ENCODE measurements around the gene PCP2. TPM values are rescaled to one million over a fixed set of nuclear protein-coding genes. Genes with fewer than 3 reads are reported as not detected.
"Not testable (repeated sequence)": the region's sequence is repeated elsewhere in the genome, so short reads cannot be mapped to it uniquely, and the experiment has no call there.

The PCP2 gene
- total RNA-seq, 2 experiments from 2014 or later: not detected

DNA sequence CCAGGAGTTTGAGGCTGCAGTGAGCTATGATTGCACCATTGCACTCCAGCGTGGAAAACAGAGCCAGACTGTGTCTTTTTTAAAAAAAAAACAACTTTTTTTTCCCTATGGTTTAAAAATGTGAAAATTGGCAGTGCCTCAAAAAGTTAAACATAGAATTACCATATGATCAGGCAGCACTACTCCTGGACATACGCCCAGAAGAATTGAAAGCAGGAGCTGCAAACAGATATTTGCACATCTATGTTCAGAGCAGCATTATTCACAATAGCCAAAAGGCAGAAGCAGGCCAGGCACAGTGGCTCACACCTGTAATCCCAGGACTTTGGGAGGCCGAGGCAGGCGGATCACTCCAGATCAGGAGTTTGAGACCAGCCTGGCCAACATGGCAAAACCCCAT is 31.6 kb upstream of the PCP2 start:
- ChIA-PET CTCF (no interaction called here), POLR2A (no interaction called here)

GRCh38 chr19:7663706-7664105 is 30.2 kb upstream of the PCP2 start:
- ChIA-PET POLR2A (no interaction called here), CTCF (no interaction called here)

DNA sequence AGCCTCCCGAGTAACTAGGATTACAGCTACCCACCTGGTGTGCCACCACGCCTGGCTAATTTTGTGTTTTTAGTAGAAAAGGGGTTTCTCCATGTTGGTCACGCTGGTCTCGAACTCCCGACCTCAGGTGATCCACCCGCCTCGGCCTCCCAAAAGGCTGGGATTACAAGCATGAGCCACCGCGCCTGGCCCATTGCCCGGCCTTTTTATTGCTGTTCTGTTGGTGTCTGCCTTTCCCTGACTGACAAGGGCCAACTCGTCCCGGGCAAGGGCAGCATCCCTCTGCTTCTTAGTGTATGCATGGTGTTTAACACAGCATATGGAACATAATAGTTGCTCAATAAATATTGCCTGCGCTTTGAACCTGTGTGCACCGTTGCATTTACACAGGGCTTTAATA is 29.1 kb upstream of the PCP2 start:
- POLR2A ChIA-PET: no interaction called here
- CTCF ChIA-PET: interaction anchor here (1.0 kb wide), 1 partner anchor 94 kb away, joined by 3 read pairs; no protein-coding TSS in a partner anchor

- CTCF ChIA-PET: no interaction called here
- POLR2A ChIA-PET: no interaction called here
Measured at GRCh38 chr19:7661744-7662538, 28.4 kb upstream of the PCP2 start.

DNA sequence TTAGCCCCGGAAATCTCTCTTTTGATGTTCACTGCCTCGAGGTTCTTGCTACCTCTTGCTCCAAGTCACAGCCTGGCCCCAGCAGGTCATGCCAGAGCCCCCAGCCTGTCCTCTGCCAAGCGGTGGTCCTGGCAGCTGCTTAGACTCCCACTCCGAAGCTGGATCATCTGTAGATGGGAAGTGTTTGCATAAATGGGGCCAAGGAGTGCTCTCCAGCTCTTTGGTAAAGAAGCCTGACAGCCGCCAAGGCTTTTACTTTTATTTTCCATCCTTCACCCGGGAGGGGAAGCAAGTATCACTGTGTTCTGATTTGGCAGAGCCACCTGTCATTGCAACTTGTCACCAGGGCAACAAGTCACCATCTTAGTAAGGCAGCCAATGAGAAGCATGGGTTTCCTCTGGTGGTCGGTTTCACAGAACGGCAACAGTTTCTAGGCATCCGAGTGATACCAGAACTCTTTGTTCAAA is 24.7 kb upstream of the PCP2 start:
- ChIA-PET CTCF (no interaction called here), POLR2A (interaction anchor here (0.6 kb wide), 1 partner anchor 139 kb away, joined by 3 read pairs; no protein-coding TSS in a partner anchor)

GRCh38 chr19:7657131-7657751 is 23.7 kb upstream of the PCP2 start:
- CTCF ChIA-PET: interaction anchor here (0.7 kb wide), 1 partner anchor 20 kb away, joined by 3 read pairs; no protein-coding TSS in a partner anchor
- POLR2A ChIA-PET: no interaction called here

DNA sequence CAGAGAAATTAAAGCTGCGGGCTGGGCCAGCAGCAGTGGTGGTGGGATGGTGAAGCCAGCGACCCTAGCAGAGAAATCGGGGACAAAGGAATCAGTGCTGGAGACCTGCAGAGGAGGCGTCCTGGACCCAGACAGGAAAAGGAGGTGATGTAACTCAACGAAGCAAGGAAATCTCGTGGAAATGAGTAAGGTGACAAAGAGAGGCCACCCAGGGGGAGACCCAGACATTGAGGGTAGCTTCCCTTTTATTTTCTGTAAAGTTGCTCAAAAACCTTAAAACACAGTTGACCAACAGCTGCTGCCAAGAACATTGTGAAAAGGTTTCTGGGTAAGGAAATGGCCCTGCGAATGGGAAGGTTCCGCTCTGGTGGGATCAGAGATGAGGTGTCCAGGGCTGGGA is 22.1 kb upstream of the PCP2 start:
- ChIA-PET CTCF (interaction anchor here (0.6 to 2.4 kb wide), 2 partner anchors 25 to 308 kb away, joined by 3 to 8 read pairs; partner anchors contain the start of gene TRAPPC5), POLR2A (no interaction called here)

DNA sequence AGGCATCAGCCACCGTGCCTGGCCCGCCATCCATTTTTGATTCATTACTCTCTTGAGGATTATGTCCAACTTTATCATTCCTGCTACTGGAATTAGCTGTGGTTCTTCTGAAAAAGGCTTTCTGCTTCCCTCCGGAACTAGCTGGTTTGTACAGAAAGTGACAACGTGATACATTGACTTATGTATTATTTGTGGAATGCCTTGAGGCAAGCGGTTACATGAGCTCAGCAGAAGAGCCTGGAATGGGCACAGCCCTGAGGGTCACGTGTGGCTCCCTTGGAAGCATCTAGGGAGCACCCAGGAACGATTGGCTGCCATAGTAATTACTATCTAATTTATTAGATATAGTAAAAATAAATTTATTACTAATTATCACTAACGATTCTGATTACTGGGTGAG is 20.9 kb upstream of the PCP2 start:
- ChIA-PET CTCF (interaction anchor here (2.4 kb wide), 1 partner anchor 27 kb away, joined by 8 read pairs; the partner anchor contains the start of gene TRAPPC5), POLR2A (interaction anchor here (0.6 kb wide), 1 partner anchor 207 kb away, joined by 3 read pairs; no protein-coding TSS in a partner anchor)

DNA sequence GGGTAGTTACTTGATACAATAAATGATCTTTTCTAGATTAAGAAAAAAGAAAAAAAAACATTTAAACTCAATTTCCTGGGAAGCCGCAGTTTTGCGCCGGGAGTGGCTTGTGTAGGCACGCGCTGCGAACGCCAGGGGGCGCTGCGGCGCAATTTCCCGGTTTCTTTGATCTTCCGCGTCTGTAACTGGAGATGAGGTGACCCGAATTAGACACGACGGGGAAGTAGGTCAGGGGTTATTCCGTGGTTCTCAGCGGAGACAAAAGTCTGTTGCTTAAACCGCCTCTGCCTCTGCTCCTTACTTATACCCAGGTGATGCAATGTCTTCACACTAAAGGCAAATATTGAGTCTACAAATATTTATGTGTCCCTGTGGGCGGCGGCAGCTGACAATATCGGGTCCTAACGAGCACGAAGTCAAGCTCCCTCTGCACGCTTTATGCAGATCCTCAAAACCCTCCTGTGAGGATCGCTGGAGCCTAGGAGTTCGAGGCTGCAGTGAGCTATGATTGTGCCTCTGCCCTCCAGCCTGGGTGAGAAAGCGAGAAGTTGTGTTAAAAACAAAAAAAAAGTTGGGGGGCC is 18.6 kb upstream of the PCP2 start:
- CTCF ChIA-PET: interaction anchor here (0.5 to 2.2 kb wide), 16 partner anchors 9 to 291 kb away, joined by 3 to 11 read pairs (median 3); partner anchors contain the start of genes PET100, TRAPPC5 and XAB2

DNA sequence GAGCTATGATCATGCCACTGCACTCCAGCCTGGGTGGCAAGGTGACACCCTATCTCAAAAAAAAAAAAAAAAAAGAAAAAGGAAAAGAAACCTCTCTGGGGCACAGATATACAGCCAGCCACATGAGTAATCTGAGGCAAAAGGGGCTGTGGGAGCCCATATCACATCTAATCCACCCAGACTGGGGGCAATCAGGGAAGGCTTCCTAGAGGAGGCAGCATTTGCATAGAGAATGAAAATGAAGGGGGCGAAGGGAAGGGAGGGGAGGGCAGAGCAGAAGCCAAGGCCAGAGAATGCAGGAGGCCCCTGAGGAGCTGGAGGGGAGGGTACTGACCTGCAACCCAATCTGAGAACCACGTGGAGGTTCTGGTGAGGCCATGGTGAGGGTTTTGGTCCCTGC is 16.6 kb upstream of the PCP2 start:
- CTCF ChIA-PET: interaction anchor here (0.6 to 2.5 kb wide), 6 partner anchors 14 to 1189 kb away, joined by 3 to 13 read pairs (median 3); partner anchors contain the start of gene TRAPPC5
- POLR2A ChIA-PET: no interaction called here

More for the DNA sequence above, 18.6 kb upstream of the PCP2 start:
- POLR2A ChIA-PET: interaction anchor here (0.8 kb wide), 1 partner anchor 15 kb away, joined by 3 read pairs; no protein-coding TSS in a partner anchor

DNA sequence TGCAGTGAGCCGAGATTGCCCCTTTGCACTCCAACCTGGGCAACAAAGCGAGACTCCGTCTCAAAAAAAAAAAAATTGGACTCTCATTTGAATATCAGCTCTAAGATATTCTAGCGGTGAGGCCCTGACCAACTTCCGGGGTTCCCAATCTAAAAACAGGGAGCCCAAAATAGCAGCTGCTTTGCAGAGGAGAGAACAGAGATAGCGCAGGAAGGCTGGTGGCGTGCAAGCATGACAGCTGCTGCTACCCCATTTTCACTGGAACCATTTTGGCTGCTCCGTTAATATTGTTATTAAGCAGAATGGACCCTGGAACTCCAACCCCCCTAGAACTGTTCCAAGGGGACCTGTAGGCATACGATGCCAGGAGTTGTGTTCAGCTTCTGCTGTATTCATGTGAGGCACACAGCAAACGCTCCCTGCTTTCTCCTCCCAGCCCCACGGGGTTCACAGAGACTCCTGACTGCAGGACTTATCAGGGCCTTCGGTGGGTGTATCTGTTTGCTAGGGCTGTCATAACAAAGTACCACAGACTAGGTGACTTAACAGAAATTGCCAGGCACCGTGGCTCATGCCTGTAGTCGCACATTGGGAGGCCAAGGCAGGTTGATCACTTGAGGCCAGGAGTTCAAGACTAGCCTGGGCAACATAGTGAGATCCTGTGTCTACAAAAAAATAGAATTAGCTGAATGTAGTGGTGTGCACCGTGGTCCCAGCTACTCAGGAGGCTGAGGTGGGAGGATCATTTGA is 14.9 kb upstream of the PCP2 start:
- CTCF ChIA-PET: interaction anchor here (0.5 to 2.5 kb wide), 4 partner anchors 32 to 572 kb away, joined by 4 to 13 read pairs (median 5); partner anchors contain the start of gene TRAPPC5

DNA sequence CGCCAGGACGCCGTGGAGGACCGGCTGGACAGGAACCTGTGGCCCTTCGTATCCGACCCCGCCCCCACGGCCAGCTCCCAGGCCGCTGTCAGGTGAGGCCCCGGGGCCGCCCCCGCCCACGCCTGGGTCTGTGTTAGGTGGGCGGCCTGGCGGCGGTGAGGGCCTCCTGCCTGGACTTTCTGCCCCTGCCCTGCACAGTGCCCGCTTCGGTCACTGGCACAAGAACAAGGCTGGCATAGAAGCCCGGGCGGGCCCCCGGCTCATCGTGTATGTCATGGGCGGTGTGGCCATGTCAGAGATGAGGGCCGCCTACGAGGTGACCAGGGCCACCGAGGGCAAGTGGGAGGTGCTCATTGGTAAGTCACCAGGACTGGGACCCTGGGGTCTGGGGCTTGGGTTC is 13.6 kb upstream of the PCP2 start:
- POLR2A ChIA-PET: no interaction called here
- CTCF ChIA-PET: no interaction called here

More for the DNA sequence above, 14.9 kb upstream of the PCP2 start:
- POLR2A ChIA-PET: no interaction called here

DNA sequence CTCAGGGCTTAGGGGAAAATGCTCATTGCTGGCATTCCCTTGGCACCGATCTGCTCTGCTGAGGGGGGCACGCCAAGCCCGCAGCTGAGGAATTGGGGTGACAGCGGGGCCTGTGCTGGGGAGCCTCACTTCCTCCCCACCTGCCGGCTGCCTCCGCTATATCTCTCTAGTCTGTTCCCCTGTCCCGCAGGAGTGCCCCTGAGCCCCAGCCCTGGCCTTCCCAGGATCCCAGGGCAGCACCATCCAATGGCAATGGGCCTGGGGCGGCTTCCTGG is 12.8 kb upstream of the PCP2 start:
- ChIA-PET CTCF (no interaction called here), POLR2A (no interaction called here)

DNA sequence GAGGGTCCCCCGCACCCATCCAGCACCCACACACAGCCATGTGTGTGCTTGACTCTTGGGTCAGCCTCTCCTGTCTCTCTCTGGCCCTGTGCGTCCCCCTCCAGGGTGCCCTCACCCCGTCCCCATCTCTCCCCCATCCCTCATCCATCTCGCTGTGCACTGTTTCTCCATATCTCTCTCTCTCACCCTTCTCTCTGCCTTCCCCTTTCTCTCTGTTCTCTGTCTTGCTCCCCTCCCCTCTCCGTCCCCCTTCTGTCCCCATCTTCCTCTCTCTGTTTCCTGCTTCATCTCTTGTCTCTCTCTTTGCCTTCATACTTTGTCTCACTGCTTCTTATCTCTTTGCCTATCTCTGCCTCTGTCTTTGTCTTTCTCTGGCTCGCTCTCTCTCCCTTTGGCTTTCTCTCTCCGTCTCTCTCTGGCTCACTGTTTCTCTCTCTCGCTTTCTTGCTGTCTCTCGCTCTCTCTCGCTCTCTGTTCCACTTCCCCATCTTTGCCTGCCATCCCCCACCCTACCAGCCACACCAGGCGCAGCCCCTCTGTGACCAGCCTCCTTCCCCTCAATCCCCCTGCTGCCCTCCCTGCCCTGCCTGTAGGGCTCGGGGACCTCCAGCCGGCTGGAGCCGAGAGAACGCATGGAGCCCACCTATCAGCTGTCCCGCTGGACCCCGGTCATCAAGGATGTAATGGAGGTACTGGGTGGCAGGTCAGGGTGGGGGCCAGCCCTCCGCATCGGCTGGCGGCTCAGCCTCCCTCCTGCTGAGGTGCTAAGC is 12.3 kb upstream of the PCP2 start:
- POLR2A ChIA-PET: no interaction called here
- CTCF ChIA-PET: no interaction called here

- POLR2A ChIA-PET: no interaction called here
Measured at GRCh38 chr19:7645163-7645562, 11.6 kb upstream of the PCP2 start.

GRCh38 chr19:7644550-7644877 is 11.0 kb upstream of the PCP2 start:
- ChIA-PET POLR2A (no interaction called here), CTCF (no interaction called here)

More at GRCh38 chr19:7645163-7645562, 11.6 kb upstream of the PCP2 start:
- CTCF ChIA-PET: no interaction called here

GRCh38 chr19:7643629-7644549 is 10.4 kb upstream of the PCP2 start:
- CTCF ChIA-PET: not testable (repeated sequence)
- POLR2A ChIA-PET: interaction anchor here (0.9 kb wide), 1 partner anchor 13 kb away, joined by 3 read pairs; no protein-coding TSS in a partner anchor

DNA sequence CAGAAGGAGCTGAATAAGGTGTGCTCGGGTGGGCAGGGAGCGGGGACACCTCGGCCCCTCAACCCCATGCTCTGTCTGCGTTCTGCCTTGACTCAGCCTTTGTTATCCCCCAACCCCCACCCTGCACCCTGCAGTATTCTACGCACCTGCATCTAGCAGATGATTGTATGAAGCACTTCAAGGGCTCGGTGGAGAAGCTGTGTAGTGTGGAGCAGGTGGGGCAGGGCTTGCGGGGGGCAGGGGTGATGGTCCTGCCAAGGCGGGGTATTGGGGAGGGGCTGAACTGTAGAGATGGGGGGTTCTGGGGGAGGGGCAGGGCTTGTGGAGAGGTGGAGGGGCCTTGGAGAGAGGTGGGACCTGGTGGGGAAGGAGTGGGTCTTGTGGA is 9.5 kb upstream of the PCP2 start:
- ChIA-PET POLR2A (no interaction called here), CTCF (no interaction called here)

Measured in activated CD8-positive, alpha-beta memory T cell treated with anti-CD3 and anti-CD28 coated beads for 36 hours (primary cell).